ENCODE data around the gene IMMP2L.

DNA sequence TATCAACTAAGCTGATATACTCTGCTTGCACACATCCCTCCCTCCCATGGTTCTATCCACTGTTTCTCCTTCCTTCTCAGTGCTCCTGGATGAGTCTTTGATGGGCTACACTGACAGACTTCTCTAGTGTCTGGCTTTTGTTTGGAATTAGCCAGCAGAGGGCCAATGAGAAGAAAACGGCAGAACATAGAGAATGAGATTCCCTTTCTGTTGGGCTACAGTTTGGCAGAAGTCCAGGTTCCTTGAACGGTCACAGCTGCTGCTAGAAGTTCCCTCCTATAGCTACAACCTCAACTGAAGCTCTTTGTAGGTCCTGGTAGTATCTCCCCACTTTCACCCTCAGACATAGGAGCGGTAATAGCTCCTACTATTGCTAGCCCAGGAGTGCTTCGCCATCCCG, 722.4 kb downstream of the IMMP2L start:
- TF ChIP-seq POLR2A (IDR thresholded peaks at IDR 0.05): no peak
- TF ChIP-seq, protein P1, sequence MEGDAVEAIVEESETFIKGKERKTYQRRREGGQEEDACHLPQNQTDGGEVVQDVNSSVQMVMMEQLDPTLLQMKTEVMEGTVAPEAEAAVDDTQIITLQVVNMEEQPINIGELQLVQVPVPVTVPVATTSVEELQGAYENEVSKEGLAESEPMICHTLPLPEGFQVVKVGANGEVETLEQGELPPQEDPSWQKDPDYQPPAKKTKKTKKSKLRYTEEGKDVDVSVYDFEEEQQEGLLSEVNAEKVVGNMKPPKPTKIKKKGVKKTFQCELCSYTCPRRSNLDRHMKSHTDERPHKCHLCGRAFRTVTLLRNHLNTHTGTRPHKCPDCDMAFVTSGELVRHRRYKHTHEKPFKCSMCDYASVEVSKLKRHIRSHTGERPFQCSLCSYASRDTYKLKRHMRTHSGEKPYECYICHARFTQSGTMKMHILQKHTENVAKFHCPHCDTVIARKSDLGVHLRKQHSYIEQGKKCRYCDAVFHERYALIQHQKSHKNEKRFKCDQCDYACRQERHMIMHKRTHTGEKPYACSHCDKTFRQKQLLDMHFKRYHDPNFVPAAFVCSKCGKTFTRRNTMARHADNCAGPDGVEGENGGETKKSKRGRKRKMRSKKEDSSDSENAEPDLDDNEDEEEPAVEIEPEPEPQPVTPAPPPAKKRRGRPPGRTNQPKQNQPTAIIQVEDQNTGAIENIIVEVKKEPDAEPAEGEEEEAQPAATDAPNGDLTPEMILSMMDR (IDR thresholded peaks at IDR 0.05): no peak
